Osteoblast (primary cell): ENCODE measurements around the gene YKT6. TPM values are rescaled to one million over a fixed set of nuclear protein-coding genes. Genes with fewer than 3 reads are reported as not detected.

ENCODE experiments used
- DNase-seq: peaks from one replicate; pipeline ENCODE4 v3.0.0; 2011; ENCODE audit warnings: low spot score, mixed read lengths; ENCODE audit not compliant: insufficient read length; ENCODE audit errors: missing footprints
- H2AFZ ChIP-seq: 2 replicates; pipeline ENCODE4 v1.6.0; 2011; ENCODE audit warnings: mild to moderate bottlenecking, low read length
- H3K27ac ChIP-seq: 2 replicates; pipeline ENCODE4 v1.5.1; 2011; ENCODE audit warnings: mild to moderate bottlenecking, low read depth, low read length, moderate library complexity
- H3K27me3 ChIP-seq: 2 replicates; pipeline ENCODE4 v1.6.0; 2012; ENCODE audit warnings: mild to moderate bottlenecking, control low read depth, inconsistent platforms, low read length, moderate library complexity; ENCODE audit not compliant: insufficient read depth
- H3K36me3 ChIP-seq: 2 replicates; pipeline ENCODE4 v1.5.1; 2011; ENCODE audit warnings: mild to moderate bottlenecking, low read length, control low read depth, moderate library complexity; ENCODE audit not compliant: insufficient read depth
- H3K4me1 ChIP-seq: 2 replicates; pipeline ENCODE4 v1.5.1; 2011; ENCODE audit warnings: mild to moderate bottlenecking, low read length, control low read depth, moderate library complexity; ENCODE audit not compliant: insufficient read depth
- H3K4me2 ChIP-seq: 2 replicates; pipeline ENCODE4 v1.6.0; 2011; ENCODE audit warnings: mild to moderate bottlenecking, low read length; ENCODE audit not compliant: insufficient read depth
- H3K4me3 ChIP-seq: fragments of 200-600 bp; sonication (generic); 3 replicates; pipeline ENCODE4 v1.5.1; 2012; ENCODE audit warnings: mild to moderate bottlenecking, low read length, inconsistent platforms; ENCODE audit not compliant: insufficient read depth
- H3K79me2 ChIP-seq: 2 replicates; pipeline ENCODE4 v1.6.0; 2012; ENCODE audit warnings: mild to moderate bottlenecking, low read length, control low read depth, inconsistent platforms; ENCODE audit not compliant: insufficient read depth
- H3K9me3 ChIP-seq: 2 replicates; pipeline ENCODE4 v1.5.1; 2011; ENCODE audit warnings: low read depth, low read length, control low read depth
- H4K20me1 ChIP-seq: 2 replicates; pipeline ENCODE4 v1.6.0; 2012; ENCODE audit warnings: mild to moderate bottlenecking, low read length, control low read depth; ENCODE audit not compliant: insufficient read depth
- total RNA-seq: library from RNA; depleted of rRNA; stranded (reverse); fragments of >200 nt; gene quantifications from 2 replicates; pipeline ENCODE4 v1.2.3, GENCODE V29; 2012
- TF ChIP-seq, protein P1 (sequence below): IDR thresholded peaks from 2 replicates; pipeline ENCODE4 v1.5.1; 2011; ENCODE audit warnings: mild to moderate bottlenecking, low read depth, low read length, moderate library complexity; ENCODE audit errors: extremely low read depth

Gene YKT6
- total RNA-seq, 1 donor: 90.1 TPM

DNA sequence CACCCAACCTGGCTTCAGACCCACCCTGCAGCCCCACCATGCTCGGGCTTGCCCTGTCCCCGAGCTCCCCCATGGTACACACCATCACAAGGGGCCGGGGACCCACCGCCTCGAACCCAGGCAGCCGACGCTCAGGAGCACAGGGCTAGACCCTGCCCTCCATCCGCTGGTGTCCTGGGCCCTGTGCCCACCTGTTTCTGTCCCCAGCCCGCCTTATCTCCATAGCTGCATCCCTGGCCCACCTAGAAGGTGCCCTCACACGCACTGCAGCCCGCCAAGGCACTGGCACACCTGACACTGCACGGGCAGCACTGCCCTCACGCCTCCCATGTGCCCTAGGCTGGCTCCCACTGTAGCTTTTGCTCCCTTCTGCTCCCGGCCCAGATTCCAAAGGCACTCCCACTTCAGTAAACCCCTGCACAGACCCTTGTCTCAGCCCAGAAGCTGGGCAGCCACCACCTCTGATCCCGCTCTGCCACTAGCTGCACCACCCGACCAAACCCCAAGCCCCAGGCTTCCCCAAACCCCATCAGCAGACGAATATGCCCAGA is 17.1 kb downstream of the YKT6 start:
- Histone ChIP-seq H3K27ac (no peak overlapping the region), H3K36me3 (peaks cover 12% of the 10 kb centered on the region), H3K4me3 (no peak overlapping the region), H3K9me3 (no peaks in the 10 kb centered on the region), H3K4me1 (no peaks in the 10 kb centered on the region), H3K4me2 (no peak overlapping the region), H2AFZ (no peak overlapping the region), H4K20me1 (peaks cover 8% of the 10 kb centered on the region), H3K79me2 (no peaks in the 10 kb centered on the region), H3K27me3 (no peaks in the 10 kb centered on the region)
- DNase-seq: no peak
- TF ChIP-seq, protein P1, sequence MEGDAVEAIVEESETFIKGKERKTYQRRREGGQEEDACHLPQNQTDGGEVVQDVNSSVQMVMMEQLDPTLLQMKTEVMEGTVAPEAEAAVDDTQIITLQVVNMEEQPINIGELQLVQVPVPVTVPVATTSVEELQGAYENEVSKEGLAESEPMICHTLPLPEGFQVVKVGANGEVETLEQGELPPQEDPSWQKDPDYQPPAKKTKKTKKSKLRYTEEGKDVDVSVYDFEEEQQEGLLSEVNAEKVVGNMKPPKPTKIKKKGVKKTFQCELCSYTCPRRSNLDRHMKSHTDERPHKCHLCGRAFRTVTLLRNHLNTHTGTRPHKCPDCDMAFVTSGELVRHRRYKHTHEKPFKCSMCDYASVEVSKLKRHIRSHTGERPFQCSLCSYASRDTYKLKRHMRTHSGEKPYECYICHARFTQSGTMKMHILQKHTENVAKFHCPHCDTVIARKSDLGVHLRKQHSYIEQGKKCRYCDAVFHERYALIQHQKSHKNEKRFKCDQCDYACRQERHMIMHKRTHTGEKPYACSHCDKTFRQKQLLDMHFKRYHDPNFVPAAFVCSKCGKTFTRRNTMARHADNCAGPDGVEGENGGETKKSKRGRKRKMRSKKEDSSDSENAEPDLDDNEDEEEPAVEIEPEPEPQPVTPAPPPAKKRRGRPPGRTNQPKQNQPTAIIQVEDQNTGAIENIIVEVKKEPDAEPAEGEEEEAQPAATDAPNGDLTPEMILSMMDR: no peak

DNA sequence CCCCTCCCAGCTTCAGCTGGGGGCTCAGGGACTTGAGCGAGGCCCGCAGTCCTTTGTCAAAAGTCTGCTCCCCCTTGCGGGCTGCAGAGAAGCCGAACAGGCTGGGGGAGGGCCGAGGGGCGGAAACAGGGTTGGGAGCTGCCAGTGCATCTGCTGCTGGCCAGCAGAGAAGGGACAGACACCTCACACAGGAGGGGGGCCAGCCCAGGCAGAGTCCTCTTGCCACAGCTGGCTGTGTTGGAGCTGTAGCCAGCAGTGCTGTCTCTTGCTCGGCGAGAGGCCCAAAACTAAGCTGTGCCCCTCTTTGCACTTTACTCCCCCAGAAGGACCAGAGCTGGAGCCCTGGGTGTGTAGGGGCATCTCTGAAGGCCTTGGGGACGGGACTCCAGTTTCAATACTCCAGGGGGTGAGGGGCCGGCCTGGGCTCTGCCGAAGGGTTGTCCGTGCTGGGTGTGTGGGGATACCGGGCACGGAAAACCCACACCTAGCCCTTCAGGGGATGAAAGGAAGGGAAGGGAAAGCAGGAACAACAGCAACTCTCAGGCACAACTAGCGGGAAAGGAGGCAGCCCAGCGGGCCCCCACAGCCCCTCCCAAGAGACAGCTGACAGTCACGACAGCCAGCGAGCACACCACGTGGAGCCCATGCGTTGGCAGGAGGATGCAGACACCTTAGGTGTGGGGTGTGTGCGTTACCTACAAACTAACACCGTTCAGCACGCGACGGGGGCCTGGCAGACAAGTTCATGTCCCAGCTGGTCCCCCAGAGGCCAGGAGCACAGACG is 17.8 kb downstream of the YKT6 start:
- H3K27me3 ChIP-seq: peaks cover 7% of the 10 kb centered on the region
- no peaks in the 10 kb centered on the region for H3K79me2 ChIP-seq
- no peaks in the 10 kb centered on the region for H3K9me3 ChIP-seq
- H2AFZ ChIP-seq: no peak overlapping the region
- DNase-seq: peak; percentile 90
- TF ChIP-seq, protein P1: no peak
- H3K4me2 ChIP-seq: no peak overlapping the region
- H4K20me1 ChIP-seq: peaks cover 8% of the 10 kb centered on the region
- H3K36me3 ChIP-seq: peaks cover 8% of the 10 kb centered on the region
- no peak overlapping the region for H3K4me3 ChIP-seq
- H3K27ac ChIP-seq: no peak overlapping the region
- H3K4me1 ChIP-seq: no peaks in the 10 kb centered on the region

DNA sequence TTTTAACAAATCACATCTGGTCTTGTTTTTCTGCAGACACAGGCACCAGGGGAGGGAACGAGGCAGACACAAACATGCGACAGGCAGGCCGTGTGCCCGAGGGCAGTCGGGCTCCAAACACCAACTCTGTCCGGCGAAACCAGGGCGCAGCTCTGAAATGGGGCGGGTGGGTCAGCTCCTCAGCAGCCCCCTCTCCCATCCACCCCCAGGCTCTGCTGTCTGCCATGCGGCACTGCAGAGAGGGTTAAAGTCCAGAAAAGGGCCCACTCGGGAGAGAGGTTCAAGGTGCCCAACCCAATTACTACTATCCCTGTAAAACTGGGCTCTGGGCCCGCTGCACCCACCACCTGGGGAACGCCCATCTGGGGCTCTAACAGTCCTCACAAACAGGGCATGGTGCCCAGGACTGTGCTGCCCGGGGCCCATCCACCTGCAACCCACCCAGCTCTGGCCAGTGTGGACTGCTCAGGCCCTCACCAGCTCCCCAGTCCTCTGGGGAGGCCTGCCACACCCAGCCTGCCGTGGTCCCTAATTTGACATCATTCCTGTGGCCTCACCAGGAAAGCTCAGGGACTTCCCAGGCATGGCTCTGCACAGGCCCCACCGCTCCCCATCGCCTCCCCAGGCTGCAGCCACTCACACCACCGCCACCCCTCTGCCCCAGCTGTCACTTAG is 18.7 kb downstream of the YKT6 start:
- H3K9me3 ChIP-seq: no peaks in the 10 kb centered on the region
- H3K27ac ChIP-seq: no peak overlapping the region
- TF ChIP-seq, protein P1: no peak
- H3K27me3 ChIP-seq: peaks cover 7% of the 10 kb centered on the region
- H3K4me1 ChIP-seq: no peaks in the 10 kb centered on the region
- peaks cover 3% of the 10 kb centered on the region for H3K36me3 ChIP-seq
- peak; percentile 77 for DNase-seq
- no peaks in the 10 kb centered on the region for H3K79me2 ChIP-seq
- no peak overlapping the region for H2AFZ ChIP-seq
- no peak overlapping the region for H3K4me2 ChIP-seq
- no peak overlapping the region for H3K4me3 ChIP-seq
- H4K20me1 ChIP-seq: peaks cover 4% of the 10 kb centered on the region

DNA sequence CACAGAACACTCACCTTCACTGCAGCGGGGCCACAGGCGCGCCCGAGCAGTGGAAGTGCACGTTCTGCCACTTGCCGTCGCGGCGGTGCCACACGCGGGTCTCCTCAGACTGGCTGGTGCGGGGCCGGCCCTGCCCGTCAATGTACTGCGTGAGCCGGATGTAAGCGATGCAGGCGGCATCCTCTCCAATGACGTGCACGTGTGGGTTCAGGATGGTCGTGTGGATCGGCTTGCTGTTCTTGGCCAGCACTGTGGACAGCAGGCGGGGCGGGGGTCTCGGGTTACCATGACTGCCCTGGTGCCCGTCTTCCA is 19.2 kb downstream of the YKT6 start:
- Histone ChIP-seq H3K4me1 (no peaks in the 10 kb centered on the region), H3K27ac (no peak overlapping the region), H2AFZ (no peak overlapping the region), H3K9me3 (no peaks in the 10 kb centered on the region), H3K27me3 (peaks cover 9% of the 10 kb centered on the region), H4K20me1 (no peaks in the 10 kb centered on the region), H3K36me3 (no peaks in the 10 kb centered on the region), H3K4me2 (no peak overlapping the region), H3K4me3 (no peak overlapping the region), H3K79me2 (no peaks in the 10 kb centered on the region)
- TF ChIP-seq, protein P1: no peak
- peak; percentile 75 for DNase-seq
